Ovary (tissue), 9 donors: ENCODE measurements around the gene TMEM100. TPM values are rescaled to one million over a fixed set of nuclear protein-coding genes. Genes with fewer than 3 reads are reported as not detected.
"Not testable (repeated sequence)": the region's sequence is repeated elsewhere in the genome, so short reads cannot be mapped to it uniquely, and the experiment has no call there.

Experiments used
- DNase-seq, 5 donors: peaks; one replicate each; pipeline ENCODE4 v3.0.0-alpha.2; 2019 to 2020
- H3K27ac ChIP-seq, 2 donors: fragments of 200-600 bp; one replicate each; pipeline versions ENCODE4 v1.5.1 to v1.8.0; 2019 to 2022
- H3K27me3 ChIP-seq: fragments of 200-600 bp; one replicate; pipeline ENCODE4 v1.8.0; 2022
- H3K36me3 ChIP-seq: fragments of 200-600 bp; sonication (generic); one replicate; pipeline ENCODE4 v1.5.1; 2019
- H3K4me1 ChIP-seq: one replicate; pipeline ENCODE4 v1.8.1; 2013; ENCODE audit warnings: mild to moderate bottlenecking, moderate library complexity; ENCODE audit not compliant: insufficient read depth
- H3K4me3 ChIP-seq: fragments of 200-600 bp; sonication (generic); one replicate; pipeline ENCODE4 v1.5.1; 2017
- H3K9me3 ChIP-seq, 2 donors: fragments of 200-600 bp in 1 of 2; sonication (generic) in 1 of 2; one replicate each; pipeline versions ENCODE4 v1.5.1 to v1.8.1; 2013 to 2019; ENCODE audit warnings: mild to moderate bottlenecking in 1 of 2, moderate library complexity in 1 of 2
- EP300 ChIP-seq: sonication (generic); formaldehyde crosslinking; IDR thresholded peaks from one replicate; pipeline ENCODE4 v1.6.1; 2017; ENCODE audit warnings: antibody characterized with exemption
- POLR2A ChIP-seq: fragments of 450-650 bp; IDR thresholded peaks from one replicate; pipeline ENCODE4 v1.6.1; 2017; ENCODE audit warnings: antibody characterized with exemption, mild to moderate bottlenecking, moderate library complexity
- WGBS, 3 donors: extraction: QIAGEN DNeasy Blood & Tissue Kit in 1 of 3; methylation state at CpG; one replicate each; pipeline versions ENCODE4 v1.1.5 to v1.1.7; 2013 to 2017; 5-methylcytosine and 5-hydroxymethylcytosine counted together
- intact Hi-C, 4 donors: fragments of 100-400 bp; cut with DNase I; formaldehyde crosslinking; loops; one replicate each; pipeline versions ENCODE4 v1.11.0 to v1.15.1; 2022 to 2023
- polyA plus RNA-seq, 2 donors: library from polyadenylated mRNA; stranded (reverse); fragments of 200-250 nt in 1 of 2; fragments of 350-450 nt in 1 of 2; fragmentation: Illumina TruSeq in 1 of 2; extraction: RNeasy Lipid Tissue Mini Kit (QIAGEN cat#74804) in 1 of 2; gene quantifications; one replicate each; pipeline ENCODE4 v1.2.3, GENCODE V29; 2013 to 2014
- total RNA-seq, 7 donors: library from RNA; depleted of rRNA in 2 of 7; stranded (reverse); fragments of >200 nt in 2 of 7; fragmentation: NEBNext Ultra II Directional in 3 of 7; extraction: Animal tissue kit (Norgen Biotek cat#: 25700) in 3 of 7; gene quantifications; one replicate each; pipeline versions ENCODE4 v1.1.0 to v1.2.4, GENCODE V29; 2016 to 2023
- TF ChIP-seq, protein P1 (sequence below), 3 donors: fragments of 450-650 bp in 2 of 3; fragments of 200-600 bp in 1 of 3; IDR thresholded peaks; one replicate each; pipeline versions ENCODE4 v1.5.1 to v1.8.0; 2016 to 2022; ENCODE audit warnings: antibody characterized with exemption in 3 of 3, mild to moderate bottlenecking in 1 of 3
- donor health status: DM: no; HTN: no; CAD: no; lungs with moderate emphysema.
- donor health status: DM: no; HTN: no; CAD: no.
- donor health status: Bipolar disorder and iron deficiency.
- donor health status: DM: yes; HTN: yes; CAD: no.
- donor health status: DM: no; HTN: no; CAD: no.
- donor health status: DM: yes; HTN: yes; CAD: no.

Gene TMEM100
- total and polyA plus RNA-seq, 9 donors, result 9.0 to 88.2 (median 17.8) TPM

DNA sequence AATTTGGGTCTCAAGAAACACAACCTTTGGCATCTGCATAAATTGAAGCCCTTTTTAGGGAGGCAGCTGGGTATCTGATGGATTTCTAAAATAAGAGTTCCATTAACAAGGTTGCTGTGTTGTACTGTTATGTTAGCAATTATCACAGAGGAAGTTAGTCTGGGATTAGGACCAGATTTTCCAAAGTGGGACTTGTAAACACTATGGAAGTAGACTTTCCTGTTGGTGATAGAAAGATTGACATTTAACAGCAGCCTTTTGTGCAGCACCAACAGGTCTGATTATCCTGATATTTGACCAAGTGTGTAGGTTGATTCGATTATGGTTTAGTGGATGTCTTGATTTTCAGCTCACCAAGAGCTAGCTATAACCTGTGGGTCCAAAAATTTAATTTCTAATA lies 46.4 kb downstream of the TMEM100 start:
- H3K27me3 ChIP-seq, result no peaks in the 10 kb centered on the region
- no peaks in the 10 kb centered on the region for H3K9me3 ChIP-seq
- no peak overlapping the region for H3K27ac ChIP-seq
- no peaks in the 10 kb centered on the region for H3K36me3 ChIP-seq
- 85 to 94% (median 92%) methylated on average over 1 of the region's 1 CpG for WGBS, 3 donors
- no peaks in the 10 kb centered on the region for H3K4me1 ChIP-seq
- TF ChIP-seq, protein P1, sequence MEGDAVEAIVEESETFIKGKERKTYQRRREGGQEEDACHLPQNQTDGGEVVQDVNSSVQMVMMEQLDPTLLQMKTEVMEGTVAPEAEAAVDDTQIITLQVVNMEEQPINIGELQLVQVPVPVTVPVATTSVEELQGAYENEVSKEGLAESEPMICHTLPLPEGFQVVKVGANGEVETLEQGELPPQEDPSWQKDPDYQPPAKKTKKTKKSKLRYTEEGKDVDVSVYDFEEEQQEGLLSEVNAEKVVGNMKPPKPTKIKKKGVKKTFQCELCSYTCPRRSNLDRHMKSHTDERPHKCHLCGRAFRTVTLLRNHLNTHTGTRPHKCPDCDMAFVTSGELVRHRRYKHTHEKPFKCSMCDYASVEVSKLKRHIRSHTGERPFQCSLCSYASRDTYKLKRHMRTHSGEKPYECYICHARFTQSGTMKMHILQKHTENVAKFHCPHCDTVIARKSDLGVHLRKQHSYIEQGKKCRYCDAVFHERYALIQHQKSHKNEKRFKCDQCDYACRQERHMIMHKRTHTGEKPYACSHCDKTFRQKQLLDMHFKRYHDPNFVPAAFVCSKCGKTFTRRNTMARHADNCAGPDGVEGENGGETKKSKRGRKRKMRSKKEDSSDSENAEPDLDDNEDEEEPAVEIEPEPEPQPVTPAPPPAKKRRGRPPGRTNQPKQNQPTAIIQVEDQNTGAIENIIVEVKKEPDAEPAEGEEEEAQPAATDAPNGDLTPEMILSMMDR (IDR thresholded peaks at IDR 0.05), result no peak
- TF ChIP-seq EP300, result no peak
- TF ChIP-seq POLR2A, result no peak
- no peak overlapping the region for H3K4me3 ChIP-seq
- intact Hi-C loops, result no loop called here
- DNase-seq, result no peak

DNA sequence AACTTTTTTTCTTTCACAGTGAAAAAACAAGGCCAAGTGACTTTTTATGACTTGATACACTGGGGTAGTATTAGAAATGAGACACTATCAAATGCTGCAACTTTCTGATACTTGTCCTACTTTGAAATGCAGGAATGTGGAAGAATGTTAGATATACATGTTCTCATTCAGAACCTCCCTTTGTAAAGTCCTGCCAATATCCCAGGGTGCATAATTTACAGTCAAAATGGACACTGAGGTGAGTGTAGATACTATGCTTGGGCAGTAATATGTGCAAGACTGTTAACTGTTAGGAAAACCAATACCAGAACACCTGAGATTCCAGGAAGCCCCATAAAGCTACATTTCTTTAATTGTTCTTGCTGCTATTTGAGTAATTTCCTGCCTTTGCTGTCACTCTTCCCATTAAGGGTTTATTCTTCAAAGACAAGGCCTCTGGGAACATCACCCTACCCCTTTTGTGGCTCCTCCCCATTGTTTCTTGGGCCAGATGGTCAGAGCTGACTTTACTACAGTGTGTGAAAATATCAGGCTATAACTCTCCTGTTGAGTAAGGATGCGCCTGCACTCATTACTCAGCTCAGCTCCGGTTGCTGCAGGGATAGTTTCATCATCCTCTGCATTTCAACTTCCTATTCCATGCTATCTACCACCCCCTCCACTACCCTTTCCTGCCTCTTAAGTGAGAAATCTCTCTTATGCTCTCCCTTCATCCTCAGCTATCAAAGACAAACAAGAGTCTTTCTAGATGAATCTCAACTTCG lies 48.7 kb downstream of the TMEM100 start:
- H3K27me3 ChIP-seq, result no peaks in the 10 kb centered on the region
- no peaks in the 10 kb centered on the region for H3K4me1 ChIP-seq
- intact Hi-C loops, result no loop called here
- no peak for TF ChIP-seq EP300
- TF ChIP-seq POLR2A, result no peak
- TF ChIP-seq, protein P1 (IDR thresholded peaks at IDR 0.05), result no peak
- no peaks in the 10 kb centered on the region for H3K36me3 ChIP-seq
- no peak overlapping the region for H3K4me3 ChIP-seq
- H3K9me3 ChIP-seq, result no peaks in the 10 kb centered on the region
- no peak for DNase-seq
- 55 to 83% (median 81%) methylated on average over 3 of the region's 3 CpGs for WGBS, 3 donors
- H3K27ac ChIP-seq, result no peak overlapping the region

DNA sequence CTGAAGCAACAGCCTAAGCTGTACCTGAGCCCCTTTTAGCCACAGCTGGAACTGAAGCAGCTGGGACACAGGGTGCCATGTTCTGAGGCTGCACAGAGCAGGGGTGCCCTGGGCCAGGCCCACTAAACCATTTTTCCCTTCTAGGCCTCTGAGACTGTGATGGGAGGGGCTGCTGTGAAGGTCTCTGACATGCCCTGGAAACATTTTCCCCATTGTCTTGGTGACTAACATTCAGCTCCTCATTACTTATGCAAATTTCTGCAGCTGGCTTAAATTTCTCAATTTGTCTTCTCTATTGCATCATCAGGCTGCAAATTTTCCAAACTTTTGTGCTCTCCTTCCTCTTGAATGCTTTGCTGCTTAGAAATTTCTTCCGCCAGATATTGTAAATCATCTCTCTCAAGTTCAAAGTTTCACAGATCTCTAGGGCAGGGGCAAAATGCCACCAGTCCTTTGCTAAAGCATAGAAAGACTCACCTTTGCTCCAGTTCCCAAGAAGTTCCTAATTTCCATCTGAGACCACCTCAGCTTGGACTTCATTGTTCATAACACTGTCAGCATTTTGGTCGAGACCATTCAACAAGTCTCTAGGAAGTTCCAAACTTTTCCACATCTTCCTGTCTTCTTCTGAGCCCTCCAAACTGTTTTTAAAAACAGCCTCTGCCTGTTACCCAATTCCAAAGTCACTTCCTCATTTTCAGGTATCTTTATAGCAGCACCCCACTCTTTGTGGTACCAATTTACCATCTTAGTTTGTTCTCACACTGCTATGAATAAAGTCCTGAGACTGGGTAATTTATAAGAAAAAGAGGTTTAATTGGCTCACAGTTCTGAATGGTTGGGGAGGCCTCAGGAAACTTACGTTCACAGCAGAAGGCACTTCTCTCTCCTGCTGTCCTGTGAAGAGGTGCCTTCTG lies 49.8 kb downstream of the TMEM100 start:
- Histone ChIP-seq H3K4me3 (no peak overlapping the region), H3K9me3 (no peaks in the 10 kb centered on the region), H3K27ac (no peak overlapping the region), H3K36me3 (no peaks in the 10 kb centered on the region), H3K27me3 (no peaks in the 10 kb centered on the region), H3K4me1 (no peaks in the 10 kb centered on the region)
- intact Hi-C loops, result no loop called here
- TF ChIP-seq POLR2A (no peak), EP300 (no peak)
- TF ChIP-seq, protein P1 (IDR thresholded peaks at IDR 0.05), result no peak
- 76 to 87% (median 86%) methylated on average over 3 of the region's 3 CpGs for WGBS, 3 donors
- peak in 1 of 5 donors; percentile 32 for DNase-seq

DNA sequence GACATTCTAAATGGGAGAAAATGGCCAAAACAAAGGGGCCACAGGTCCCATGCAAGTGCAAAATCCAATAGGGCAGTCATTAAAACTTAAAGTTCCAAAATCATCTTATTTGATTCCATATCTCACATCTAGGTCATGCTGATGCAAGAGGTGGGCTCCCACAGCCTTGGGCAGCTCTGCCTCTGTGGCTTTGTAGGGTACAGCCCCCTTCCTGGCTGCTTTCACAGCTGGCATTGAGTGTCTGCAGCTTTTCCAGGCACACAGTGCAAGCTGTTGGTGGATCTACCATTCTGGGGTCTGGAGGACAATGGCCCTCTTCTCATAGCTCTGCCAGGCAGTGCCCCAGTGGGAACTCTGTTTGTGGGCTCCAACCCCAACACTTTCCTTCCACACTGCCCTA lies 50.7 kb downstream of the TMEM100 start:
- H3K36me3 ChIP-seq, H3K9me3 ChIP-seq, H3K27ac ChIP-seq, H3K4me3 ChIP-seq, H3K4me1 ChIP-seq, H3K27me3 ChIP-seq, intact Hi-C loops, DNase-seq: not testable (repeated sequence)

Other genes starting within 250 kb of the TMEM100 start
- not detected for gene SMIM36, start 211.4 kb downstream of the TMEM100 start, total RNA-seq
- gene SMIM36, start 211.4 kb downstream of the TMEM100 start, polyA plus RNA-seq, result not detected
- gene PCTP, start 28.2 kb upstream of the TMEM100 start, total RNA-seq, result 10 to 100 TPM in 6 of 7 donors, 1 to 10 TPM in 1; 7.7 to 16.4 (median 11.8) TPM
- 10 to 100 TPM in 1 of 2 donors, 1 to 10 TPM in 1; 7.2 to 18.8 TPM for gene PCTP, start 28.2 kb upstream of the TMEM100 start, polyA plus RNA-seq